Neural progenitor cell (in vitro differentiated cells): Measurements from ENCODE around the gene RAET1E.

ENCODE experiments used
- EZH2 ChIP-seq: fragments of 200-600 bp; sonication (generic); IDR thresholded peaks from 2 replicates; pipeline ENCODE4 v1.6.1; 2017; ENCODE audit warnings: antibody characterized with exemption, mild to moderate bottlenecking, moderate library complexity
- TF ChIP-seq, protein P1 (sequence below): fragments of 200-600 bp; sonication (generic); IDR thresholded peaks from 2 replicates; pipeline ENCODE4 v1.5.1; 2017; ENCODE audit warnings: antibody characterized with exemption, mild to moderate bottlenecking

DNA sequence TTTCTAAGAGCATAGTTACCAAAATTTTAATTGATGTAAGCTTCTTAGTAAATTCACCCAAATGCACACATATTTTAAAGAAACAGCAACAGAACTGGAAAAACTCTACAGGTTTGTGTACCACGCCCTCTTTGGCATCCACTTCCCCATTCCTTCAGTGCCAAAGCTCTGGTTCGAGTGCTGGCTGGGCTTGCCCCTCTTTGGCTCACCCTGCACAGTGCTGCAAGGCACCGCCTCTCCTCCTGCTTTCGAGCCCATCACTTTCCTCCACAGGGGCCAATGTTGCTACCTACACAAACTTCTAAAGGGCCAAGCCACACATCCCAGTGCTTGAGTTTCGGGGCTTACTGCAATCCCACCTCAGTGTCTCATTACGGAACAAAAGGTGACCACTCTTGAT, 43.4 kb downstream of the RAET1E start:
- TF ChIP-seq, protein P1, sequence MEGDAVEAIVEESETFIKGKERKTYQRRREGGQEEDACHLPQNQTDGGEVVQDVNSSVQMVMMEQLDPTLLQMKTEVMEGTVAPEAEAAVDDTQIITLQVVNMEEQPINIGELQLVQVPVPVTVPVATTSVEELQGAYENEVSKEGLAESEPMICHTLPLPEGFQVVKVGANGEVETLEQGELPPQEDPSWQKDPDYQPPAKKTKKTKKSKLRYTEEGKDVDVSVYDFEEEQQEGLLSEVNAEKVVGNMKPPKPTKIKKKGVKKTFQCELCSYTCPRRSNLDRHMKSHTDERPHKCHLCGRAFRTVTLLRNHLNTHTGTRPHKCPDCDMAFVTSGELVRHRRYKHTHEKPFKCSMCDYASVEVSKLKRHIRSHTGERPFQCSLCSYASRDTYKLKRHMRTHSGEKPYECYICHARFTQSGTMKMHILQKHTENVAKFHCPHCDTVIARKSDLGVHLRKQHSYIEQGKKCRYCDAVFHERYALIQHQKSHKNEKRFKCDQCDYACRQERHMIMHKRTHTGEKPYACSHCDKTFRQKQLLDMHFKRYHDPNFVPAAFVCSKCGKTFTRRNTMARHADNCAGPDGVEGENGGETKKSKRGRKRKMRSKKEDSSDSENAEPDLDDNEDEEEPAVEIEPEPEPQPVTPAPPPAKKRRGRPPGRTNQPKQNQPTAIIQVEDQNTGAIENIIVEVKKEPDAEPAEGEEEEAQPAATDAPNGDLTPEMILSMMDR: no peak
- TF ChIP-seq EZH2: no peak
